Gastrocnemius medialis (tissue), 4 donors: ENCODE data around the gene SHB.

Experiments used
- CTCF ChIP-seq, 5 experiments: fragments of 450-650 bp in 3 of 5; fragments of 200-600 bp in 2 of 5; sonication (generic) in 2 of 5; IDR thresholded peaks in 4 of 5; conservative IDR thresholded peaks in 1 of 5; 1 replicate in 4 of 5; 2 replicates in 1 of 5; pipeline ENCODE4 v1.5.1; 2016 to 2019; ENCODE audit warnings: antibody characterized with exemption in 5 of 5, mild to moderate bottlenecking in 3 of 5, moderate library complexity in 3 of 5
- POLR2A ChIP-seq, 2 donors: fragments of 450-650 bp; IDR thresholded peaks; one replicate each; pipeline ENCODE4 v1.6.1; 2017; ENCODE audit warnings: antibody characterized with exemption in 2 of 2, mild to moderate bottlenecking in 2 of 2, moderate library complexity in 2 of 2

- TF ChIP-seq CTCF (IDR thresholded peaks at IDR 0.05 in 4 of 5, conservative IDR thresholded peaks at IDR 0.05 in 1 of 5) (no peak), POLR2A (IDR thresholded peaks at IDR 0.05) (no peak)
Measured at GRCh38 chr9:37975639-37976038, 93.4 kb downstream of the SHB start.
